Neural cell (in vitro differentiated cells): Measurements from ENCODE around the gene KCNH5.

Source experiments
- EZH2 ChIP-seq: fragments of 200-600, 300-800 bp; shearing (Covaris generic), sonication (generic); IDR thresholded peaks from 2 replicates; pipeline ENCODE4 v1.6.1; 2014; ENCODE audit warnings: antibody characterized with exemption, low read length, borderline replicate concordance, mild to moderate bottlenecking; ENCODE audit not compliant: insufficient read depth, poor library complexity, severe bottlenecking
- MXI1 ChIP-seq: fragments of 450-650 bp; conservative IDR thresholded peaks from 2 replicates; pipeline ENCODE4 v1.6.1; 2014; ENCODE audit warnings: antibody characterized with exemption, mild to moderate bottlenecking; ENCODE audit not compliant: poor library complexity, severe bottlenecking
- TF ChIP-seq, protein P1 (sequence below): fragments of 450-650 bp; IDR thresholded peaks from 2 replicates; pipeline ENCODE4 v1.5.1; 2014; ENCODE audit warnings: antibody characterized with exemption, mild to moderate bottlenecking, moderate library complexity; ENCODE audit not compliant: poor library complexity, severe bottlenecking

- TF ChIP-seq EZH2, result no peak
- TF ChIP-seq, protein P1, sequence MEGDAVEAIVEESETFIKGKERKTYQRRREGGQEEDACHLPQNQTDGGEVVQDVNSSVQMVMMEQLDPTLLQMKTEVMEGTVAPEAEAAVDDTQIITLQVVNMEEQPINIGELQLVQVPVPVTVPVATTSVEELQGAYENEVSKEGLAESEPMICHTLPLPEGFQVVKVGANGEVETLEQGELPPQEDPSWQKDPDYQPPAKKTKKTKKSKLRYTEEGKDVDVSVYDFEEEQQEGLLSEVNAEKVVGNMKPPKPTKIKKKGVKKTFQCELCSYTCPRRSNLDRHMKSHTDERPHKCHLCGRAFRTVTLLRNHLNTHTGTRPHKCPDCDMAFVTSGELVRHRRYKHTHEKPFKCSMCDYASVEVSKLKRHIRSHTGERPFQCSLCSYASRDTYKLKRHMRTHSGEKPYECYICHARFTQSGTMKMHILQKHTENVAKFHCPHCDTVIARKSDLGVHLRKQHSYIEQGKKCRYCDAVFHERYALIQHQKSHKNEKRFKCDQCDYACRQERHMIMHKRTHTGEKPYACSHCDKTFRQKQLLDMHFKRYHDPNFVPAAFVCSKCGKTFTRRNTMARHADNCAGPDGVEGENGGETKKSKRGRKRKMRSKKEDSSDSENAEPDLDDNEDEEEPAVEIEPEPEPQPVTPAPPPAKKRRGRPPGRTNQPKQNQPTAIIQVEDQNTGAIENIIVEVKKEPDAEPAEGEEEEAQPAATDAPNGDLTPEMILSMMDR, result no peak
- TF ChIP-seq MXI1, result no peak
These were observed 150.5 kb downstream of the KCNH5 start for GRCh38 chr14:62894736-62895135.
